ENCODE data around the gene ANKEF1.

GRCh38 chr20:10060226-10060625 lies 25.4 kb downstream of the ANKEF1 start:
- TF ChIP-seq CTCF (conservative IDR thresholded peaks at IDR 0.05; ENCODE audit: low read depth, low read length): no peak
- TF ChIP-seq EZH2 (IDR thresholded peaks at IDR 0.05; ENCODE audit: low read length, unreplicated experiment): no peak
- TF ChIP-seq EZH2phosphoT487 (IDR thresholded peaks at IDR 0.05; ENCODE audit: borderline replicate concordance, low read length): no peak

Data from PC-3 (cell line).